Stimulated activated CD4-positive, alpha-beta T cell treated with anti-CD3 and anti-CD28 coated beads, Interleukin-15, amount 100 ng/mL, for 24 hours (primary cell): ENCODE measurements around the gene SEMA3B.
"Not testable (repeated sequence)": the region's sequence is repeated elsewhere in the genome, so short reads cannot be mapped to it uniquely, and the experiment has no call there.

Experiments used
- DNase-seq: peaks from one replicate; pipeline ENCODE4 v3.0.0-alpha.2; 2020

The SEMA3B gene

DNA sequence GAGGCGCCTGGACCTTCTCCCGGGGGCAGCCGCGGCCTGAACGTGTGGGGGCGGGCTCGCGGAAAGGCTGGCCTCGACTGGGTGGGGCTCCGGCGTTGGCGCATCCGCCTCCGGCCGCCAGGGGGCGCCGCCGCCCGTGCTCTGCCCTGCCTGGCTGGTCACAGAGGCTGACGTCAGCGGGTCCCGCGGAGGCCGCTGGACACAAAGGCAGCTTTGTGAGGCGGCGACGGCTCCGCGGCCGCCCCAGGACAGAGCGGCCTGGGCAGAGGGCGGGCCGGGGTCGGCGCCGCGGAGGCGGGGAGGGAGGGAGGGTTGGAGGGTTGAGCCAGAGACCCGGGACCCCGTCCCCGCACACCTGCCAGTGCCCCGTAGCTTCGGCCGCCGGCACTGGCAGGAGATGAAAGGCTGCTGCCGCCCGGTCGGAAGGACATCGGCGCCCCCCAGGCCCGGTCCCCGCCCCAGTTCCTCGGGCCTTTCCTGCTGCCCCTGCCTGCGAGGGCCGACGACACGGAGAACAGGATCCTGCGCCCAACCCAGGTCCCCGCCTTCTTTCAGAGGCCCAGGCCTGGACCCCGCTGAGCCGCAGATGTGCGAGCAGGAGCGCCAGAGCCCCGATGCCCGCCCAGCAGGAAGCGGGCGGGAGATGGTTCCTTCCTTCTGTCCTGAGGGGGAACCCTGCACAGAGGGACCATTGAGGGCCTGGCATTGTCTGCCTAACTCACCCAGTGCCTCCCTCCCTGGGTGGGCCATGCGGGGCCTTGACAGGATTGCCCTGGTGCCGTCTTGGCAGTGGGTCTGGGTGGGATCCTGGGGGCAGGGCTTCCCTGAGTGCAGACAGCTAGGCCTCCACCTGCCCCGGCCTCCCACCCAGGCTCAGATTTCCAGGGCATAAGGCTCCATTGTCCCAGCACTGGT lies 8.7 kb upstream of the SEMA3B start:
- peak; percentile 91 for DNase-seq

DNA sequence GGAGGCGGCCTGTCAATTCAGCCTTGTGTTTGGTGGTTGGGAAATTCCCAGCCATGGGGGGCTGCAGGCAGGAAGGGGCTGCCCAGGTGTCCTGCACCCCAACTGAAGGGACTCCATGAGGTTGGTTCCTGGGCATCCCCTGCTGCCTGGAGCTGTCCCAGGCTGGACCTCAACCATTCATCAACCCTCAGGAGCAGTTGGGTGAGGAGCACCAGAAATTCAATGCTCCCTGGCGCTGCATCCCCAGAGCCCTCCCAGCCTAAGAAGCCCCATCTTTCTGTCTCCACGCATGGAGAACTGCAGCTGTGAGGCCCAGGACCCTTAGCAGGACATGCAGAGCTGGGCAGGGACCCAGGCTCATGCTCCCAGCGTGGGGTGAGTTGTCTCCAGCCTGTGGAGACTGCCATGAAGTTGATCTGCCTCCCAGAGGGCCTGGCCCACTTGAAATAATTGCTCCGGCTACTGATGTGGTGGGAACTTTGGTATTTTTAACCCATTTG lies 8.0 kb upstream of the SEMA3B start:
- no peak for DNase-seq

DNA sequence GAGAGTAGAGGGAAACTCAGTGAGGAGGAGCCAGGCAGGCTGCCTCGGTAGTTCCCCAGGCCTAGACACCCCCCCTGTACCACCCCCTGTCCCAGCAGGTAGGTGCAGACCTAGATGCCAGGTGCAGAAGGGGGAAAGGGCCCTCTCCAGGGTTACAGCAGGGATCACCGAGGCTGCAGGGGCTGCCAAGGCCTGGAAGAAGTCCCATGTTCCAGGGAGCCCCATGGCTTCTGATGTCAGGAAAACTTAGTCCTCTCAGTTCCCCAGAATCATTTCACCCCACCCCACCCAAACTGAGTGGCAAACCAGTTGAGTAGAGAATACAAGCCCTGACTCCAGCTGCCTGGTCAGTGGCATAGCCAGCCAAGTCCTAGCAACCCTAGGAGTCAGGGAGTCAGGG lies 7.4 kb upstream of the SEMA3B start:
- DNase-seq: no peak

- DNase-seq: not testable (repeated sequence)
These were observed 6.7 kb upstream of the SEMA3B start for GRCh38 chr3:50262200-50262599.

DNA sequence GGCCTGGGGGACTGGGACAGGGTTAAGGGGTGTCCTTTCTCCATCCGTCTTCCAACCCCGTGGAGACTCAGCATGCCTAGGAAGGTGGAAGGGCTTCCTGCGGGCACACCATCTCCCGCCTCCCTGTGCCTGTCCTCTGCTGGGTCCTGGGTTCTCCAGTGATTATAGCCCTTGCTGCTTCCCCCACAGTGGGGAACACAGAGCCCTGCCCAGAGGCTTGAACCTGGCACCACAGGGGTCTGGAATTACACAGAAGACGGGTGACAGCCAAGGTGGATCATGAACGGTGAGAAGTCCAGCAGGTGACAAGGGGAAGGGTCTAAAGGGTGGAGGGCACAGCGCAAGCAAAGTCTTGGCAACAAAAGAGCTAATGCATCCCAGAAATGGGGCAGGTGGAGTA lies 6.2 kb upstream of the SEMA3B start:
- no peak for DNase-seq

DNA sequence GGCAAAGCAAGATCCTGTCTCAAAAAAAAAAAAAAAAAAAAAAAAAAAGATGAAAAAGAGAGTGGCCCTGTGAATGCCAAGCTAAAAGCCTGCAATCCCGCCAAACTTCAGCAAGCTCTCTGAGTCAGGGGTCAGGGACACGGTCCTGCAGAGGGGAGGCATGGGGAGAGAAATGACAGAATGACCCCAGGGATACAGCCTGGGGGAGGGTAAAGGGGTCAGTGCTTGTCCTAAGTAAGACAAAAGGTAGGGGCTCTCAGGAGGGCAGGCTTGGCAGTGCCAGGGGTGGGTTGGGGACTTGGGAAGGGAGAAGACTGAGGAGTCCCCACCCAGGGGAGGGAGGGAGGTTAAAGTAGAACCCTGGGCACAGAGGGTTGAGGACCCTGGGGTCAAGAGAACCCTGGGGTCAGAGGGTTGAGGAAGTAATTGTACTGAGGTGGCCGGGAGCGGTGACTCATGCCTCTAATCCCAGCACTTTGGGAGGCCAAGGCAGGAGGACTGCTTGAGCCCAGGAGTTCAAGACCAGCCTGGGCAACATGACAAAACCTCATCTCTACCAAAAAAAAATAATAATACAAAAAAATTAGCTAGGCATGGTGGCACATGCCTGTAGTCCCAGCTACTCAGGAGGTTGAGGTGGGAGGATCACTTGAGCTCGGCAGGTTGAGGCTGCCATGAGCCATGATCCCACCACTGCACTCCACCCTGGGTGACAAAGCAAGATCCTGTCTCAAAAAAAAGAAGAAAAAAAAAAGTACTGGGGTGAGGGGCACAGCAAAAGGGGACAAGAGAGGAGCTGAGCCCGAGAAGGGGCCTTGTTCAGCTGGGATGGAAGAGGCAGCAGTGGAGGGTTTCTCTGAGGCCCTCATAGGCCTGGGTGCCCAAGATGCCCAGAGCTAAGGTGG lies 5.2 kb upstream of the SEMA3B start:
- DNase-seq: no peak

DNA sequence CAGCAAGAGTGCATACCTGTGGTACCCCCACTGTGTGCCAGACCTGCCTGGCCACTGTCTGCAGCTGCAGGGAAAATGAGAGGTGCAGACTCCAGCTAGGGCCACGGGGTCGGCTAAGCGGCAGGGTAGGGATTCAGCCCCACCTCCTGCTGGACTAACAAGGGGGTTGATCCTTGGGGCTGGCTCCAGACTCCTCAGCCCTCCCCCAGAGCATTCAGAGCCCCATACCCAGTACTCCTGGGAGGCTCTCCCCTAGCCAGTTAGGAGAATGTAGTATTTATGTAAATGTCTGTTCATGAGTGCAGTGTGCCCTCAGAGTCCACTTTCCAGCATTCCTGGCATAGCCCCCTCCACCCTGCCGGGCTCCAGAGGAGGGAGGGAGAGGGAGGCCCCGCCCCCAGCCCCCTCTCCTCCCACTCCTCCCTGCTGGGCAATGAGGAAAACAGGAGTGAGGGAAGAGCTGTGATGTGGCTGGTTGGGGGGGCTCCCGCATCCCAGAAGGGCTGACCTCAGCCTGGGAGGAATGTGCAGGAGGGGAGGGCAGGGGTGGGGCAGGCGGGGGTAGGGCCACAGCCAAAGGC lies 4.5 kb upstream of the SEMA3B start:
- no peak for DNase-seq

DNA sequence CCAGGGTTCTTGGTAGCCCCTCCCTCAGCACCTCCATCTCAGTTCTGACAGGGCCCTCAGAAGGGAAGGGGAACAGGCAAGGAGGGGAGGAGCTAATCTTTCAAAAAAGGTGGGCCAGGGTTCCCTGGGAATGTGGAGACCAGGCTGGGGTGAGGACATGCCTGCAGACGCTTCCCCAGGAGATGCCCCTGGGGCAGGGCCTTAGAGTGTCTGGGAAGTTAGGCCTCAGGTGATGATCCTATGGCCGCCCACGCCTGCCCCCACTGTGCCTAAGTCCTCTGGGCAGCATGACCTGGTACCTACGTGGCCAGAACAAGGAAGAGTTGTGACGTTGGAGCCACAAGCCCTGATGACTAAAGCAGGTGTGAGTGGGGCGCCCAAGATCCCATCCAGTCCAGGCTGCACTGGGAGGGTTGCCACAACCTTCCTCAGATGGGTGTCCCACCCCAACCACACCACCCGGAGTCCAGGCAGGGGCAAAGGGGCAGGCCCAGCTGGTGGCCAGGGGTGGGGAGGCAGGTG lies 3.9 kb upstream of the SEMA3B start:
- DNase-seq: no peak

- DNase-seq: no peak
These were observed 3.4 kb upstream of the SEMA3B start for GRCh38 chr3:50265571-50265970.

DNA sequence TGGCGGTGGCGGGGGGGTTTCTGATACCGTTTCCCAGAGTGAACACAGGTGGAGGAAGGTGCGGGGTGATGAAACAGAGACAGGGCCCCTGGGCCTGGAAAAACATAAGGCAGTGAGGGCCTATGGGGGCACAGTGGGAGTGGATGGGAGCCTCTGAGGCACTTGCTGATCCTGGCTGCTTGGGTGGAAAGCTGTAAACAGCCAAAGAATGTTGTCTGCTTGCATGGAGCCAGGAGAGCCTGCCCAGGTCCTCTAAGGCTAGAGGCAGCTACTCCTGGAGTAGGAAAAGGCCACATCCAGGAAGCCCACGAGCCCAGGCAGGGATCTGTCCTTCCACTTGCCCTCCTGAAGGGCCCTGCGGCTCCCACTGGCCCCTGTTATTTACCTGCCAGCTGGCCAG lies 2.9 kb upstream of the SEMA3B start:
- DNase-seq: no peak

DNA sequence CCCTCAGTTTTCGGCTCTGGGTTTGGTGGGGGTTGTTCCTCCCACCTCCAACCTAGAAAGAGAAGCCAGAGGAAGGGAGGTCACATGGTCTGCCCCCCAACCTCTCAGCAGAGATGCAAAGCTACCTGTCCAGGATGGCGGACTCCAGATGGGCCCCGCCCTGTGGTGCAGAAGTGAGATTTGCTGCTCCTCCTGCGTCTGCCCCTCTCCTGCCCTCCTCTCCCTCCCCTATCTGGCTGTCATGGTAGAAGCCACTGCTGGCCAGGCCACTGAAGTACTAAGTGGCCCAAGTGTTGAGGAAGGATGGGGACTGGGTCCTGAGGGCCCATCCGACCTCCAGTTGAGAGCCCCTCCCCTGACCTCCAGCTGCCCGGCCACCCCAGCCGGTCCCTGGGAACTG lies 2.1 kb upstream of the SEMA3B start:
- DNase-seq: no peak

DNA sequence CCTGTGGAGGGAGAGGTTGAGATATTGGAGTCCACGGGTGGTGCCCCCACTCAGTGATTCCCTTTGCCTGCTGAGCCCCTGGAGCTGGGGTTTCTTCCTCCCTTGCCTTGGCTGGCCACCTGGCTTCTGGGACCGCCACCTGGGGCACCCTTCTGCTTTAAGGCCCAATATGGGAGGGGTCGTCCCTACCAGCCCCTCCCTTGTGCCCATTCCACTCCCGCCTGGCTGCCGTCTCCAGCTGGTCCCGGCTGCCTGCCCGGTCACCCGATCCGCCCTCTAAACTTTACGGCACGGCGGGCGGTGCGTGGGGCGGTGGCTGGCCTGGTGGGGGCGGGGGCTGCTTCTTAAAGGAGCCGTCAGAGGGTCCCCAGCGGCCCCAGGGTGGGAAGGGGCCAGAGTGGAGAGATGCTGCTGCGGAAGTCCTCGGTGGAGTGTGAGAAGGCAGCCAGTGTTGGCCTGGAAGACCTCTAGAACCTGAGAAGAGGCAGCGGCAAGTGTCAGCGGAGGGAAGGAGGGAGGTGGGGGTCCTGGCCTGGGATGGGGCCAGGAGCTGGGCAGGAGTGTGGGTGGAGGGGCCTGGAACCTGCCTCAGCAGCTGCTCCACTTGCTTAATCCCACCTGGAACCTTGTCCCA lies 1.6 kb upstream of the SEMA3B start:
- no peak for DNase-seq

DNA sequence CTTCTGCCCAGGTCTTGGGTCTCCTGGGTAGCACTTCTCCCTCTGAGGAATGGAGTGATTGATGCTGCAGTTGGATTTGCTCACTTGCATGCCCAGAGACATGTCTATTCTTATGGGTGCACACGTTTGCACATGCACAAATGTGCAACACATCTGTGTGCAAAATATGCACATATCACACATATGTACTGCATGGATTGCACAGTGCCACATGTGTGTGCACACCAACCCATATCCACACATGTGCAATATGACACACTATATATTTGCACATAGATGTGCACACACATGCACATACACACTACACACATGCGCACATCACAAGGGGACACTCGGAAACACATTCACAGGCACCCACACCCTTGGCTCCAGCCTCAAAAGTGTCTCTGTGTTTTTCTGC lies 671 bp upstream of the SEMA3B start:
- DNase-seq: no peak

DNA sequence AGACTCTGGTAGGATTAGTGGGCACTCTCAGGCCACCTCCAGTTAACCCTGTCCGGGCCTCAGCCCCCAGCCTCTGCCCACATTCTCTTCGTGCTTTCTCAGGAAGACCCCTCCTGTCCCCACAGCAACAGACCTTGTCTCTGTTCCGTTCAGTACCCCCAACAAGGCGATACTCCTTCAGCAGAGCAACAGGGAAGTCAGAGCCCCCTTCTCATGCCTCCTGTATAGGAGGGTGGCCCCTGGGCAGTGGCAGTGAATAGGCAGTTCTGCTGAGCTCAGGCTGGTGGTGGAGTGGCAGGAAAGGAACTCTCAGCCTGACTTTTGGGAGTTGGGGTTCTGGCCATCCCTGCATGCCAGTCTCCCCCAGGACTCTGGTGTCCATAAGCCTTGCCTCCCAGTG lies 513 bp downstream of the SEMA3B start:
- DNase-seq: no peak

GRCh38 chr3:50269977-50270413 lies 1.0 kb downstream of the SEMA3B start:
- no peak for DNase-seq

GRCh38 chr3:50270422-50271224 lies 1.7 kb downstream of the SEMA3B start:
- DNase-seq: no peak

GRCh38 chr3:50271314-50271936 lies 2.5 kb downstream of the SEMA3B start:
- DNase-seq: no peak

DNA sequence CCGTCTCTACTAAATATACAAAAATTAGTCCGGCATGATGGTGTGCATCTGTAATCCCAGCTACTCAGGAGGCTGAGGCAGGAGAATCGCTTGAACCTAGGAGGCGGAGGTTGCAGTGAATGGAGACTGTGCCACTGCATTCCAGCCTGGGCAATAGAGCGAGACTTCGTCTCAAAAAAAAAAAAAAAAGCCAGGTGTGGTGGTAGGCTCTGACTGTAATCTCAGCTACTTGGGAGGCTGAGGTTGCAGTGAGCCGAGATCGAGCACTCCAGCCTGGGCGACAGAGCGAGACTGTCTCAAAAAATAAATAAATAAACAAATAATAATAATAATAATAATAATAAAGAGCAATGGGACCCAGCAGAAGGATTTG lies 3.6 kb downstream of the SEMA3B start:
- DNase-seq: not testable (repeated sequence)

DNA sequence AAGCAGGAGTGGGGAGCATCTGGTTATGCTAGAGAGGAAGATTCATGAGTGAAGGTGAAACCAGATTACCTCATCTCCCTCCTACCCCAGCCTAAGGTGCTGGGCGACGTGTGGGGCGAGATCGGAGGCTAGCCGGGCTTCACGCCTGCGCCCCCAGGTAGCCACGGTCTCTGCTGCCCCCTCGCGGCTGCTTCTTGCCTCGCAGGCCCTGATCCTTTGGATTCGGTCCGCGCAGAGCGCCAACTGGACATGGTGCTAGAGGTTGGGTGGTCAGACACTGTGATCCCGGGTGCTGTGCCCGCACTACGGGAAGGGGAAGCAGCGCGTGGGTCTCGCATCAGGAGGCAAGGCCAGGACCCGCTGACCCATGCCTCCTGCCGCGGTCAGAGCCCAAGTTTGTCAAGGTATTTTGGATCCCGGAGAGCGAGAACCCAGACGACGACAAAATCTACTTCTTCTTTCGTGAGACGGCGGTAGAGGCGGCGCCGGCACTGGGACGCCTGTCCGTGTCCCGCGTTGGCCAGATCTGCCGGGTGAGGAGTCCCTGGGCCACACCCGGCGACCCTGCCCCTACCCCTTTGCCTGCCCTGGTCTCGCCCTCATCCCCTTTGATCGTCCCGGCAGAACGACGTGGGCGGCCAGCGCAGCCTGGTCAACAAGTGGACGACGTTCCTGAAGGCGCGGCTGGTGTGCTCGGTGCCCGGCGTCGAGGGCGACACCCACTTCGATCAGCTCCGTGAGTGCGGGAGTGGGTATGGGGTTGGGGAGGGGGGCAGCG lies 4.2 kb downstream of the SEMA3B start:
- DNase-seq: peak; percentile 92

GRCh38 chr3:50273689-50274065 lies 4.7 kb downstream of the SEMA3B start:
- DNase-seq: no peak
